GM18909 (cell line): ENCODE measurements around the gene CEP112.

Experiments used
- ATAC-seq: cut with Tn5 transposase; IDR thresholded peaks from one replicate; pipeline ENCODE4 v1.9.1; 2021; ENCODE audit warnings: mild to moderate bottlenecking; ENCODE audit not compliant: unreplicated experiment, poor library complexity

Gene CEP112

GRCh38 chr17:65947831-65948230, 244.1 kb downstream of the CEP112 start:
- ATAC-seq, result no peak

DNA sequence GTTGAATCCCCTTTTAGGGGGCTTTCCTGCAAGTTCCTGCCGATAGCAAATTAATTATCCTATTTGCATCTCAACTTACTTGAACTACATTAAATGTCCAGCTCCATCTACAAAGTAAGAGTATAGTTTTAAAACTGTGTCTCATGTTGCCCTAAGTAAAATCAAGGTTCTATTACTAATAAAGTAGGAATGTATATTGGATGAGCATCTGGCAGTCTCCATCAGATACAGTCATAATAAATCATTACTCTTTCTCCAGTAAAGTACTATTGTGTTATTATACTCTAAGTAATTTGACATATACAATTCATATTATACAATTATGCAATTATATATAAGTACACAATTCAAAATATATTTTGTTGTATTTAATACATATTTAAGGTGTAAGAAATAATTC, 249.3 kb downstream of the CEP112 start:
- no peak for ATAC-seq

DNA sequence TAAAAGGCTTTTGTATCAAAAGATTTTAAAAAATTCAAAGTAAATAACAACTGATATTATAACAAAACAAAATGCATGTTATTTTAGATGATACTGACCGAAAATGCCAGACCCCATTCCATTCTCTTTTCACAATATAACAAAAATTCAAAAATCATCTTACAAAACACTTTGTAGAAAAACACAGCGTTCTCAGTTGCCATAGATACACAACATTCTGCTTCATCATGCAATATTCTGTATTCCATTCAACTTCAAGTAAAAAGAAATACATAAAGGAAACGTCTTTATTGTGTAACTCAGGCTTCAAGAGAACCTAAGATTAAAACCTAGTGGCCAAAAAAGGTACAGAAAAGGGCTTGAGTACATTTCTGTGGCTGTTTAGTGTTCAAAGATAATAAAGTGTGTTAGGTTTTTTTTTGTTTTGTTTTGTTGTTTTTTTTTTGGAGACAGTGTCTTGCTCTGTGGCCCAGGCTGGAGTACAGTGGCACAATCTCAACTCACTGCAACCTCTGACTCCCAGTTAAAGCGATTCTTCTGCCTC, 250.5 kb downstream of the CEP112 start:
- ATAC-seq, result no peak

DNA sequence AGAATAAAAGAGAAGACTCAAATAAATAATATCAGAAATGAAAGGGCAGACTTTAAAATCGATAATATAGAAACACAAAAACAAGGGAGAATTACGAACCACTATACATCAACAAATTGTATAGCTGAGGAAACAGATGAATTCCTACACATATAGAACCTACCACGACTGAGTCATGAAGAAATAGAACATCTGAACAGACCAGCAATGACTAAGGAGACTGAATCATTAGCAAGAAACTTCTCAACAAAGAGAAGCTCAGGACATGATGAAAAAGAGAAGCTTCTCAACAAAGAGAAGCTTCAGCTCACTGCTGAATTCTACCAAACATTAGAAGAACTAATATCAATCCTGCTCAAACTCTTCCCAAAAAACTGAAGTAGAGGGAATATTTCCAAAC, 255.9 kb downstream of the CEP112 start:
- ATAC-seq, result no peak

DNA sequence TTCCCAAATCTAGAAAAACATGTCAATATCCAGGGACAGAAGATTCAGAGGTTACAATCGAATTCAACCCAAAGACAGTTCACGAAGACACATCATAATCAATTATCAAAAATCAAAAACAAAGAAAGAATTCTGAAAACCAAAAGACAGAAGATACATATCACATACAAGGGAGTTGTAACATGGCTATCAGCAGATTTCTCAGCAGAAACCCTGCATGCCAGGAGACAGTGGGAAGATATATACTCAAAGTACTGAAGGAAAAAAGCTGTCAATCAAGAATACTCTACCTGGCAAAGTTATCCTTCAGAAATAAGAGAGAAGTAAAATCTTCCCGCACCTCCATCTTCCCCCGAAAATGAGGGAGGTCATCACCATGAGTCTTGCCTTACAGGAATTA, 258.6 kb downstream of the CEP112 start:
- ATAC-seq, result no peak

GRCh38 chr17:65931246-65932149, 260.4 kb downstream of the CEP112 start:
- ATAC-seq, result no peak

GRCh38 chr17:65930140-65930730, 261.7 kb downstream of the CEP112 start:
- ATAC-seq, result no peak

GRCh38 chr17:65926599-65926998, 265.3 kb downstream of the CEP112 start:
- no peak for ATAC-seq

GRCh38 chr17:65925606-65926307, 266.2 kb downstream of the CEP112 start:
- no peak for ATAC-seq

GRCh38 chr17:65920996-65921395, 270.9 kb downstream of the CEP112 start:
- no peak for ATAC-seq

DNA sequence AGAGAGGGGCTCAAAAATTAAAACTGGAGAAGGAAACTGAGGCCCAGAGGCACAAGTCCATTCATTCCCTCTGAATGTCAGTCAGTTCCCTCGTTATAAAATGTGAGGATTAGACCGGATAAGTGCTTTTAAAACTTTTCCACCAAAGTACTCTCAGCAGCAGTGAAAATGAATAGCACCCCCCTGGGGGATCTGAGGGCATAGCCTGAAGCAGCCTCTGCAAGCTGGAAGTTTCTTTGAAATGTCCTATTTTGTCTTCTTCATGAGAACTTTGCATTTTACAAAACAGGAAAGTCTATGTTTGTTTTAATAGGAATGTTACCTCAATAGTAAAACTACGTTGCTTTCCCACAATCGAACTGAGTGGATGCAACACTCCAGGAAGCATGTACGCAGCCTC, 273.0 kb downstream of the CEP112 start:
- ATAC-seq, result no peak

GRCh38 chr17:65918500-65918899, 273.4 kb downstream of the CEP112 start:
- ATAC-seq, result no peak

DNA sequence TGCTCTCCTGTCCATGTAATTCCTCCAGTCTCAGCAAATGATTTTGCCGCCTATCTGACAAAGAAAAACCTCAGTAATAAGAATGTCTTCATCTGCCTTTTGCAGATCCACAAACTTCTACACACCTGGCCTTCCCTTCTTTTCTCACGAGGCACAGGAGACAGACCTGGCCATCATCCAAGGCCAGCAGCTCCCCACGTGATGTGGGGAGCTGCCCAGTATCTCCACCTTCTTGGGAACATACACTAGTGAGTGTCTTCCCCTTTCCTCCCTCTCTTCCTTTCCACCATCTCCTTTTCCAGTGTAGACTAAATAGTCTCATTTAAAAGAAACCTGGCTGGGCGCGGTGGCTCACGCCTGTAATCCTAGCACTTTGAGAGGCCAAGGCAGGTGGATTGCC, 274.4 kb downstream of the CEP112 start:
- ATAC-seq, result no peak

DNA sequence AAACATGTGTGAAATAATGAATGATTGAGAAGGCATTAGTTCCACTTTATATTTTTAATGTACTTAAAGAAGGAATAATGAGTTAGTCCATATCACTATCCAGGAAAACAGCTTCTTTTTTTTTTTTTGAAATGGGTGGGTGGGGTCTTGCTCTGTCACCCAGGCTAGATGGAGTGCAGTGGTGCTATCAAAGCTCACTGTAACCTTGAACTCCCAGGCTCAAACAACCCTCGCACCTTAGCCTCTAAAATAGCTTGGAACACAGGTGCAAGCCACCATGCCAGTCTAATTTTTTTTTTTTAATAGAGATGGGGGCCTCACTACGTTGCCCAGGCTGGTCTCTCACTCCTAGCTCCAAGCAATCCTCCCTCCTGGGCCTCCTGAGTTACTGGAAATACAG, 275.5 kb downstream of the CEP112 start:
- no peak for ATAC-seq

- peak; percentile 98 for ATAC-seq
These were observed 277.1 kb downstream of the CEP112 start for GRCh38 chr17:65914784-65915342.

- ATAC-seq, result no peak
These were observed 278.5 kb downstream of the CEP112 start for GRCh38 chr17:65913326-65913850.

- ATAC-seq, result no peak
These were observed 281.1 kb downstream of the CEP112 start for GRCh38 chr17:65910836-65911235.

- no peak for ATAC-seq
These were observed 289.0 kb downstream of the CEP112 start for GRCh38 chr17:65902831-65903522.

GRCh38 chr17:65902155-65902554, 289.8 kb downstream of the CEP112 start:
- no peak for ATAC-seq

- no peak for ATAC-seq
These were observed 290.5 kb downstream of the CEP112 start for GRCh38 chr17:65901394-65901793.
